ENCODE measurements around the gene SEMA4C. TPM values are rescaled to one million over a fixed set of nuclear protein-coding genes. Genes with fewer than 3 reads are reported as not detected.

SEMA4C gene
- total and polyA plus RNA-seq, 9 of the 15 experiments (the other 6 are each of a cell fraction or from before 2014, with no cell fraction given): 0.32 to 59.7 (median 23.9) TPM

GRCh38 chr2:96873651-96874096 lies 3.8 kb upstream of the SEMA4C start (continued):
- no peak for TF ChIP-seq TSHZ1 (CRISPR knock-in tag; IDR thresholded peaks at IDR 0.05)
- peak; percentile 44; the same call in 1 of the 2 replicates for TF ChIP-seq ARID1B (IDR thresholded peaks at IDR 0.05)
- no peak for TF ChIP-seq CHD4 (IDR thresholded peaks at IDR 0.05; ENCODE audit: insufficient read depth, insufficient replicate concordance, low read depth, low read length, poor library complexity, severe bottlenecking)
- no peak for TF ChIP-seq PHF21A (IDR thresholded peaks at IDR 0.05; ENCODE audit: borderline replicate concordance, low read depth)
- TF ChIP-seq GTF2E2 (tag; IDR thresholded peaks at IDR 0.05): no peak
- no peak; the same call in 1 of the 2 replicates for TF ChIP-seq TFE3 (CRISPR knock-in tag; IDR thresholded peaks at IDR 0.05)
- TF ChIP-seq FIP1L1 (IDR thresholded peaks at IDR 0.05; ENCODE audit: low read depth, low read length, poor library complexity, severe bottlenecking): no peak
- TF ChIP-seq KDM1A (IDR thresholded peaks at IDR 0.05): 0 out of 4 replicates have a peak, but pooled peaks of 1 of the 2 experiments have one; percentile 7
- TF ChIP-seq TOE1 (IDR thresholded peaks at IDR 0.05; ENCODE audit: borderline replicate concordance): 0 out of 2 replicates have a peak, but pooled peaks have one; percentile 36
- no peak for TF ChIP-seq TOE1 (CRISPR knock-in tag; IDR thresholded peaks at IDR 0.05; ENCODE audit: borderline replicate concordance, low read depth)
- TF ChIP-seq PRMT5 (CRISPR knock-in tag; IDR thresholded peaks at IDR 0.05): no peak
- no peak for TF ChIP-seq ETS2 (tag; IDR thresholded peaks at IDR 0.05; ENCODE audit: borderline replicate concordance, poor library complexity, severe bottlenecking)
- TF ChIP-seq LCOR (CRISPR knock-in tag; IDR thresholded peaks at IDR 0.05): 0 out of 2 replicates have a peak, but pooled peaks have one; percentile 20
- TF ChIP-seq TCF3 (CRISPR knock-in tag; IDR thresholded peaks at IDR 0.05): peak; percentile 35
- TF ChIP-seq ATF7 (IDR thresholded peaks at IDR 0.05): 0 out of 2 replicates have a peak, but pooled peaks have one; percentile 11
- TF ChIP-seq SIN3B (IDR thresholded peaks at IDR 0.05; ENCODE audit: low read depth): 0 out of 2 replicates have a peak, but pooled peaks have one; percentile 11
- no peak for TF ChIP-seq HLTF (IDR thresholded peaks at IDR 0.05)
- no peak for TF ChIP-seq ARID3B (CRISPR knock-in tag; IDR thresholded peaks at IDR 0.05; ENCODE audit: borderline replicate concordance)
- no peak for TF ChIP-seq NFE2L1 (tag; IDR thresholded peaks at IDR 0.05; ENCODE audit: borderline replicate concordance, low read depth)
- TF ChIP-seq CREB1 (IDR thresholded peaks at IDR 0.05): no peak
- TF ChIP-seq CREB1 (CRISPR knock-in tag; IDR thresholded peaks at IDR 0.05): no peak; the same call in 1 of the 2 replicates
- TF ChIP-seq SMAD4 (CRISPR knock-in tag; conservative IDR thresholded peaks at IDR 0.05): no peak
- TF ChIP-seq SRF (CRISPR knock-in tag; IDR thresholded peaks at IDR 0.05): 0 out of 4 replicates have a peak, but pooled peaks of 1 of the 2 experiments have one; percentile 12
